C4-2B (cell line): Measurements from ENCODE around the gene PRPH.
"Not testable (repeated sequence)": the region's sequence is repeated elsewhere in the genome, so short reads cannot be mapped to it uniquely, and the experiment has no call there.

Experiments used
- H3K27ac ChIP-seq: fragments of 450-650 bp; 2 replicates; pipeline ENCODE4 v1.5.1; 2017
- ZFX ChIP-seq: fragments of 450-650 bp; IDR thresholded peaks from 2 replicates; pipeline ENCODE4 v1.6.1; 2017
- TF ChIP-seq, protein P1 (sequence below): fragments of 450-650 bp; conservative IDR thresholded peaks from 2 replicates; pipeline ENCODE4 v1.5.1; 2017; ENCODE audit warnings: mild to moderate bottlenecking

The PRPH gene

DNA sequence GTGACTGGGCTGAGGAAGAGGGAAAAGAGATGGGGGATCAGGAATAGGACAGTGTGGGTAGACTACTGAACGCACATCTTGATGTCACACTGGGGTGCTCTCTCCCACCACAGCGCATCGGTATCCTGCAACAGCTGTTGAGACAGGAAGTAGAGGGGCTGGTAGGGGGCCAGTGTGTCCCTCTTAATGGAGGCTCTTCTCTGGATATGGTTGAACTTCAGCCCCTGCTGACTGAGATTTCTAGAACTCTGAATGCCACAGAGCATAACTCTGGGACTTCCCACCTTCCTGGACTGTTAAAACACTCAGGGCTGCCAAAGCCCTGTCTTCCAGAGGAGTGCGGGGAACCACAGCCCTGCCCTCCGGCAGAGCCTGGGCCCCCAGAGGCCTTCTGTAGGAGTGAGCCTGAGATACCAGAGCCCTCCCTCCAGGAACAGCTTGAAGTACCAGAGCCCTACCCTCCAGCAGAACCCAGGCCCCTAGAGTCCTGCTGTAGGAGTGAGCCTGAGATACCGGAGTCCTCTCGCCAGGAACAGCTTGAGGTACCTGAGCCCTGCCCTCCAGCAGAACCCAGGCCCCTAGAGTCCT is 35.2 kb downstream of the PRPH start:
- TF ChIP-seq ZFX, result no peak
- TF ChIP-seq, protein P1, sequence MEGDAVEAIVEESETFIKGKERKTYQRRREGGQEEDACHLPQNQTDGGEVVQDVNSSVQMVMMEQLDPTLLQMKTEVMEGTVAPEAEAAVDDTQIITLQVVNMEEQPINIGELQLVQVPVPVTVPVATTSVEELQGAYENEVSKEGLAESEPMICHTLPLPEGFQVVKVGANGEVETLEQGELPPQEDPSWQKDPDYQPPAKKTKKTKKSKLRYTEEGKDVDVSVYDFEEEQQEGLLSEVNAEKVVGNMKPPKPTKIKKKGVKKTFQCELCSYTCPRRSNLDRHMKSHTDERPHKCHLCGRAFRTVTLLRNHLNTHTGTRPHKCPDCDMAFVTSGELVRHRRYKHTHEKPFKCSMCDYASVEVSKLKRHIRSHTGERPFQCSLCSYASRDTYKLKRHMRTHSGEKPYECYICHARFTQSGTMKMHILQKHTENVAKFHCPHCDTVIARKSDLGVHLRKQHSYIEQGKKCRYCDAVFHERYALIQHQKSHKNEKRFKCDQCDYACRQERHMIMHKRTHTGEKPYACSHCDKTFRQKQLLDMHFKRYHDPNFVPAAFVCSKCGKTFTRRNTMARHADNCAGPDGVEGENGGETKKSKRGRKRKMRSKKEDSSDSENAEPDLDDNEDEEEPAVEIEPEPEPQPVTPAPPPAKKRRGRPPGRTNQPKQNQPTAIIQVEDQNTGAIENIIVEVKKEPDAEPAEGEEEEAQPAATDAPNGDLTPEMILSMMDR, result no peak
- H3K27ac ChIP-seq, result no peak overlapping the region

DNA sequence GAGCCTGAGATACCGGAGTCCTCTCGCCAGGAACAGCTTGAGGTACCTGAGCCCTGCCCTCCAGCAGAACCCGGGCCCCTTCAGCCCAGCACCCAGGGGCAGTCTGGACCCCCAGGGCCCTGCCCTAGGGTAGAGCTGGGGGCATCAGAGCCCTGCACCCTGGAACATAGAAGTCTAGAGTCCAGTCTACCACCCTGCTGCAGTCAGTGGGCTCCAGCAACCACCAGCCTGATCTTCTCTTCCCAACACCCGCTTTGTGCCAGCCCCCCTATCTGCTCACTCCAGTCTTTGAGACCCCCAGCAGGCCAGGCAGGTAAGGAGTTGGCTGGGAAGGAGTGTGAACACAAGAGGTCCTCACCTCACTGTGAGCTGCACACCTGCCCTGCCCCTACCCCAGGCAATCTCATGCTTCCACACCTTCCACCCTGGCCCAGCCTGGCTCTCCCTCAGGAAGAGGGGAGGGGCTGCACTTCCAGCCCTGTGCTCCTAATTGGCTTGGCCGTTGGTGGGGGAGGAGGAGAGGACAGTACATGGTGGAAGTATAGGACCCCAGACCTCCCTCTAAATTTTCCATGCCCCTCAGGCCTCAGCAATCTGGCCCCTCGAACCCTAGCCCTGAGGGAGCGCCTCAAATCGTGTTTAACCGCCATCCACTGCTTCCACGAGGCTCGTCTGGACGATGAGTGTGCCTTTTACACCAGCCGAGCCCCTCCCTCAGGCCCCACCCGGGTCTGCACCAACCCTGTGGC is 35.9 kb downstream of the PRPH start:
- peak overlapping the region; percentile 21; the same call in 1 of the 2 replicates for H3K27ac ChIP-seq
- no peak for TF ChIP-seq ZFX
- TF ChIP-seq, protein P1, result no peak

DNA sequence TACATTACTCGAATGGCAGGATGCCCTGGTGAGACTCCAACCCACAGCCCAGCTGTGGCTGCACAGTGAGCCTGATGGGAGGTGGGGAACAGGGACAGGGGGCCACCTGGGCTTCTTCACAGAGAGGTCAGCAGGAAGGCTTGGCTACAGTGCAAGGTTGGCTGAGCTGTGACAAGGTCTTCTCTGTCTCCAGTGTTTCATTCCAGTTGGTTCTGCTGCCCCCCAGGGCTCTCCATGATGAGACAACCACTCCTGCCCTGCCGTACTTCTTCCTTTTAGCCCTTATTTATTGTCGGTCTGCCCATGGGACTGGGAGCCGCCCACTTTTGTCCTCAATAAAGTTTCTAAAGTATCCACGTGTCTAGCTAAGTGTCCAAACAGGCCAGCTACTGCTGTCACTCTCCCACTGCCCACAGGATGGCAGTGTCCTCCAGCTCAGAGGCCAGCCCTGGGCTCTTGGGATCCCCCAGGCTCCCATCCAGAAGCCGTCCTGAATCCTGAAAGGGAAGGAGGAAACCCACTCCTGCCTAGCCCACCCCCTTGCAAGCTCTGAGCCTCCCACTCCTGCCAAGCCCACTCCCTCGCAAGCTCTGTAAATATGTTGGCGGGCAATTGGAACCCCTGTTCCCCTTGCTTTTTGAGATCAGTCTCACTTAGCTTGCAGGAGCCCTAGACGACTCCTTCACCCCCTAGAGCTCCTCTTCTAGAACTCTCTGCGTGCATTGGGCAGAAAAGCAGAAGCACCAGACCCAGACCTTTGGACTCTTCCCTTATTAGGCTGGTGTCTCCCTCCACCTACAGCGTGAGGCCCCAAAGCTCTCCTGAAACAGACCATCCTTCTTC is 36.7 kb downstream of the PRPH start:
- no peak for TF ChIP-seq ZFX
- TF ChIP-seq, protein P1, result peak; percentile 92
- H3K27ac ChIP-seq, result peak overlapping the region; percentile 21; the same call in 1 of the 2 replicates

DNA sequence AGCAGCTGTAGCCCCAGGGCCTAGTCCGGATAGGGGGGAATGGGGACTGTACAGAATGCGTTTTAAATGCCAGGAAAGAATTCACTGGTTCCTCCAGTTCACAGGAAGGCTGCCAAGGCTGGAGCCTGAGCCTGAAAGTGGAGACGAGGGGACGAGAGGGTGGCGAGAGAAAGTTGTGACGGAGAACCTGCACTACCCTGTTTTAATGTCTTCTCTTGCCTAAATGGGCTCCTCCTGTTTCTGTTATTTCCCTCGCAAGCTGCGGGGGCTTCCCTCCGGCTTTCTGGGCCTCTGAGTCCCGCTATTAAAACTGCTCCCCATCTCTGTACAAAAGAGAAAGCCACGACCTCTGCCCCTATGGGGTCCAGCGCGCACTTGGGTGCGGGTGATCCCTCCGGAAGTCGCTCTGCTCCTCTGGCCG is 37.5 kb downstream of the PRPH start:
- TF ChIP-seq, protein P1, result no peak
- TF ChIP-seq ZFX, result no peak

DNA sequence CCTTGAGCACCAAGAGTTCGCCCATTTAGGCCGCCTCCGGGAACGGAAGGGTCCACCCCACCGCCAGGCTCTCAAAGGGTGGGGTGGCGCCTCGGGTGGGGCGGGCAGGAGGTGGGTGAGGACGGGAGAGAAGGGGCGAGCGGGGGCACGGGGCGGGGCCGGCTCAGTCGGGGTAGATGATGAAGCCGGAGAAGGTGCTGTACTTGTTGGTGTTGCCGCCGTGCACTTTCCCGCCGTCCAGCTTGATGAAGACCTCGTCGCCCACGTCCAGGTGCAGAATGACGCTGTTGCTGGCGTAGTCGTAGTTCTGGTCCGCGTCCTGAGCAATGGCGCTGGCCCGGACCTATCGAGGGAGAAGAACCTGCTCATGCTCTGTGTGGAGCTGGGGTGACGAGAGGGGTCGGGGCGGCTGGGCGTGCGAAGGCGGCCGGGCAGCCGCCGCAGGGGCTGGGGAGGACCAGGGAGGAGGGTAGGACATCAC is 38.0 kb downstream of the PRPH start:
- TF ChIP-seq, protein P1, result no peak
- no peak for TF ChIP-seq ZFX
- no peak overlapping the region for H3K27ac ChIP-seq

More for the DNA sequence above, 37.5 kb downstream of the PRPH start:
- no peak overlapping the region for H3K27ac ChIP-seq

DNA sequence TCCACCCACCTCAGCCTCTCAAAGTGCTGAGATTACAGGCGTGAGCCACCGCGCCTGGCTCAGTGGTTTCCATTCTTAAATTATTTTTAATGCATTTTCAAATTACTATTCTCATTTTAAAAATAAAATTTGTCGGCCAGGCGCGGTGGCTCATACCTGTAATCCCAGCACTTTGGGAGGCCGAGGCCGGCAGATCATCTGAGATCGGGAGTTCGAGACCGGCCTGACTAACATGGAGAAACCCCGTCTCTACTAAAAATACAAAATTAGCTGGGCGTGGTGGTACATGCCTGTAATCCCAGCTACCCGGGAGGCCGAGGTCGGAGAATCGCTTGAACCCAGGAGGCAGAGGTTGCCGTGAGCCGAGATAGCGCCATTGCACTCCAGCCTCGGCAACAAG is 38.8 kb downstream of the PRPH start:
- not testable (repeated sequence) for H3K27ac ChIP-seq

DNA sequence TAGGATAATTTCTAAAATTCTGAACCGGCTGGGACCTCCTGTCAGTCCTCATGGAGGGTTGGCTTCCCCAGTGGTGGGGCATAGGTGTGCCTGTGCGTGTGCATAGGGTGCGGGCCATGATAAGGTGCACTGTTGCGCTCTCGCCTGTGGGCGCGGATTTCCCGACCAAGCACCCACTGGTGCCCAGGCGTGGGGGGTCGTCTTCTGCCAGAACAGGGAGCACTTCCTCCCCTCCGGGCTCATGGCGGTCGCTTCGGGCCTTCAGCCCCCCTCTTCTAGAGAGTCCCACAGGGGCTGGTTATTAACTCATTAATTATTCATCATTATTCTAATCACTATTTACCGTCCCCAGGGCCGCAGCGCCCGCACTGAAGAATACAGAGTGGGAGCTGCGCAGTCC is 39.3 kb downstream of the PRPH start:
- no peak overlapping the region for H3K27ac ChIP-seq
- no peak for TF ChIP-seq ZFX
- TF ChIP-seq, protein P1, result no peak
